Stimulated activated CD8-positive, alpha-beta memory T cell treated with anti-CD3 and anti-CD28 coated beads, Interleukin-15, amount 100 ng/mL, for 24 hours (primary cell): Measurements from ENCODE around the gene SPDYE3.
"Not testable (repeated sequence)": the region's sequence is repeated elsewhere in the genome, so short reads cannot be mapped to it uniquely, and the experiment has no call there.

Experiments
- DNase-seq: peaks from one replicate; pipeline ENCODE4 v3.0.0-alpha.2; 2020; ENCODE audit warnings: low read depth

The SPDYE3 gene

DNA sequence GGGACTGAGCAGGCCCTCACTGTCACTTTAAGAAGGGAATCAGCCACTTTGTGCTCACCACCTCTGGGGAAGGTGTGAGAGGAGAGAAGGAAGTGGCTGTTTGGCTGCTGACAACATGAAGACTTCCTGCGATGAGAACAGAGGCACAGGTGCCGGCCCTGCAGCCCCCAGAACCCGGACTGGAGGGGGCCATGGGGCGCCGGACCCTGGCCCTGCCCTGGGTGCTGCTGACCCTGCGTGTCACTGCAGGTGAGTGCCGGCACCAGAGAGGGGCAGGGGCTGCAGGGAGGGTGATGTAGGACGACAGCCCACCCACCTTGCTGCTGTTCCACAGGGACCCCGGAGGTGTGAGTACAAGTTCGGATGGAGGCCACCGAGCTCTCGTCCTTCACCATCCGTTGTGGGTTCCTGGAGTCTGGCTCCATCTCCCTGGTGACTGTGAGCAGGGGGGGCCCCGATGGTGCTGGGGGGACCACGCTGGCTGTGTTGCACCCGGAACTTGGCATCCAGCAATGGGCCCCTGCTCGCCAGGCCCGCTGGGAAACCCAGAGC is 44.8 kb downstream of the SPDYE3 start:
- not testable (repeated sequence) for DNase-seq

DNA sequence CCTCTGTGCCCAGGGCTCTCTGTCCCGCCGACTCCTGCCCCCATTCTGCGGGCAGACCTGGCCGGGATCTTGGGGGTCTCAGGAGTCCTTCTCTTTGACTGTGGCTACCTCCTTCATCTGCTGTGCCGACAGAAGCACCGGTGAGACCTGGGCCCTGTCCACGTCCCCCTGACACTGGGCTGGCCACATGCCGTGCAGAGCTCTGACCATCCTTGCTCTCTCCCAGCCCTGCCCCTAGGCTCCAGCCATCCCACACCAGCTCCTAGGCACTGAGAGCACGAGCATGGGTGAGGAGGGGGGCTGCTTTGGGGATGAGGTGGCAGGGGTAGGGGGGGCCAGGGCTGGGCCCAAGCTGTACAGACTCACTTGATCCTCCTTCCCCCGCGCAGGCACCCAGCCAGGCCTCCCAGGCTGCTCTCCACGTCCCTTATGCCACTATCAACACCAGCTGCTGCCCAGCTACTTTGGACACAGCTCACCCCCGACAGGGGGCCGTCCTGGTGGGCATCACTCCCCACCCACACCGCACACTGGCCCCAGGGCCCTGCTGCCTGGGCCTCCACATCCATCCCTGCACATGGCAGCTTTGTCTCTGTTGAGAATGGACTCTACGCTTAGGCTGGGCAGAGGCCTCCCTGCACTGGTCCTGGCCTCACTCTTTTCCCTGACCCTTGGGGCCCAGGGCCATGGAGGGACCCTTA is 45.6 kb downstream of the SPDYE3 start:
- no peak for DNase-seq

DNA sequence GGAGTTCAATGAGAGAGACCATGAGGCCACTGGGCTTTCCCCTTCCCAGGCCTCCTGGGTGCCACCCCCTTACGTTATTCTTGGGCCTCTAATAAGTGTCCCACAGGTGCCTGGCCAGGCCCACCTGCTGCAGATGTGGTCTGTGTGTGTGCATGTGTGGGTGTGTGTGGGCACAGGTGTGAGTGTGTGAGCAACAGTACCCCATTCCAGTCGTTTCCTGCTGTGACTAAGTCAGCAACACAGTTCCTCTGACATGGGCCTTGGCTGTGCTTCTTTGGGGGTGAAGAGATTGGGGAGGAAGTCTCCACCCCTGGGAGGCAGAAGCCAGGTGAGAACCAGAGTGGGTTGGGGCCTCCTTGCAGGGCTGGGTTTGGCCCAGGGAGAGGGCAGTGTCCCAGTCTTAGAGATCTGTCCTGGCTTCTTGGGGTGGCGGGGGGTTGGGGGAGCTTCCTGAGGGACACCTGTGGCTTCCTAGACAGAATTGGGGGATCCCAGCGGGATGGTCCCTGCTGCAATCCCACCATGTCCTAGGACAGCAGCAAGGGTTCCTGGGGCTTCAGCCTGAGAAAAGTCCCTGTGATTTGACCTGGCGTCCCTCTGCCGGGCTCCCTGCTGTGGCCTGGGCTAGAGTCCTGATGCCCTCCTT is 46.3 kb downstream of the SPDYE3 start:
- no peak for DNase-seq

DNA sequence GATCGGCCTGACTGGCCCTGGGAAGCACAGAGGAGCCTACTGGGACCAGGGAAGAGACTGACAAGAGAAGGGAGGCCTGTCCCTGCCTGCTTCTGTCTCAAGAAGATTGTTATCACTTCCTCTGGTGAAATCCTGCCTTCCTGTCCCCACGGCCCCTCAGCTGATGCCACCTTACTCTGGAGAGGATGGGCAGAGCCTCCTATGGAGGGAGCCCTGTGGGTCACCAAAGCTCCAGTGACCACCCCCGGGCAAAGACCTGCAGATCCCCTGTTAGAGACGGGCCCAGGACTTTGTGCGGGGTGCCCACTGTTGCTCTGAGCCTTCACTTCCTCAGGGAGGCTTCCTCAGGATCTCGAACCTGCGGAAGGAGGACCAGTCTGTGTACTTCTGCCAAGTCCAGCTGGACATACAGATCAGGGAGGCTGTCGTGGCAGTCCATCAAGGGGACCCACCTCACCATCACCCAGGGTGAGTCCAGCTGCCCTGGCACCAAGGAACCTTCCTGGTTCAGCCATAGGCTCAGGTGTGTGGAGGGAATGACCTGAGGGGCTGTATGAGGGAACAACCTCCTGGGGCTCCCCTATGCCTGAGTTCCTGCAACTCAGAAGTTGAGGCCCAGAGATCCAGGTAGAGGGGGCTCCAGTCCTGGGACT is 49.0 kb downstream of the SPDYE3 start:
- DNase-seq, result no peak

DNA sequence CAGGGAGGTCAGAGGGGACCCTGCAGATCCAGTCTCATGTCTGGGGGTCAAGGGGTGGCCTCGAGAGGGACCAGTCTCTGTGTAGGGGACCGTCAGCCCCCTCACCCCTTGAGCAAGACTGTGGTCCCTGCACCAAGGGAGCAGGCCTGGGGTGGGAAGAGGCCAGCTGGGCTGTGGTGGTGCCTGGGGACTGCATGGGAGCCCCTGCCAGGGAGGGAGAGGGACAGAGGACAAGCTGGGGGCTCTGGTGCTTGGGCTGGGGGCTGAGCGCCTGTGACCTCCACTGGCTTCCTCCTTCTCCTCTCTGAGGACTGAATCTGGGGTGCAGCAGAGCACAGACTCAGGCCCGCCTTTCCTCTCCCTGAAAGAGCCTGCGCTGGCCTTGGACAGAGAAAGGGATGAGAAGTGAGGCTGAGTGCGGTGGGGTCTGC is 49.6 kb downstream of the SPDYE3 start:
- no peak for DNase-seq

DNA sequence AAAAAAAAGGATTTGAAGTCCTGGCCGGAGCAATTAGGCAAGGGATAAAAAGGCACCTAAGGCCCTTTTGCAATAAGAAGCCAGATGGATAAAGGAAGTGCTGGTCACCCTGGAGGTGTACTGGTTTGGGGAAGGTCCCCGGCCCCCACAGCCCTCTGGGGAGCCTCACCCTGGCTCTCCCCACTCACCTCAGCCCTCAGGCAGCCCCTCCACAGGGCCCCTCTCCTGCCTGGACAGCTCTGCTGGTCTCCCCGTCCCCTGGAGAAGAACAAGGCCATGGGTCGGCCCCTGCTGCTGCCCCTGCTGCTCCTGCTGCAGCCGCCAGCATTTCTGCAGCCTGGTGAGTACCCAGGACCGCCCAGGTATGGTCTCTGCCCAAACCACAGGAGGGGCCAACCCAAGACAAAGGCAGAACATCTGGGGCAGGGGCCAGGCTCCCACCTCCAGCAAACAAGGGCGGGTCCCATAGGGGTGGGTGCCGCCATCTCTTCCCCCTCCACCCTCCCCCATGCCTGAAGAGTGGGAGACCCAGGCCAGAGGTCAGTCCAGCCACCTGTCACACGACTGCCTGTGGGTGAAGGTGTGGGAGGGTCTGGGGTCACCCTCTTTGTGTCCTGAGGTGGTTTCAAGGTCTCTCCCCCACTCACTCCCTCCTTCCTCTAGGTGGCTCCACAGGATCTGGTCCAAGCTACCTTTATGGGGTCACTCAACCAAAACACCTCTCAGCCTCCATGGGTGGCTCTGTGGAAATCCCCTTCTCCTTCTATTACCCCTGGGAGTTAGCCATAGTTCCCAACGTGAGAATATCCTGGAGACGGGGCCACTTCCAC is 50.7 kb downstream of the SPDYE3 start, which contains the start of gene PILRB:
Gene PILRB, plus strand, starts transcription at position 91 of the 830 bp plus-strand sequence. Its CDS starts 186 bp downstream, at position 277.
- no peak for DNase-seq

DNA sequence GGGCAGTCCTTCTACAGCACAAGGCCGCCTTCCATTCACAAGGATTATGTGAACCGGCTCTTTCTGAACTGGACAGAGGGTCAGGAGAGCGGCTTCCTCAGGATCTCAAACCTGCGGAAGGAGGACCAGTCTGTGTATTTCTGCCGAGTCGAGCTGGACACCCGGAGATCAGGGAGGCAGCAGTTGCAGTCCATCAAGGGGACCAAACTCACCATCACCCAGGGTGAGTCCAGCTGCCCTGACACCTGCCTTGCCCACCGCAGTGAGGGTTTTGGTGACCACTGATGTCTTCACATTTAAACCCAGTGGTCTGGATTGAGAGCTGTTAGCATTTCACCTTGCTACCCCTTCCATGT is 51.3 kb downstream of the SPDYE3 start:
- DNase-seq, result no peak

DNA sequence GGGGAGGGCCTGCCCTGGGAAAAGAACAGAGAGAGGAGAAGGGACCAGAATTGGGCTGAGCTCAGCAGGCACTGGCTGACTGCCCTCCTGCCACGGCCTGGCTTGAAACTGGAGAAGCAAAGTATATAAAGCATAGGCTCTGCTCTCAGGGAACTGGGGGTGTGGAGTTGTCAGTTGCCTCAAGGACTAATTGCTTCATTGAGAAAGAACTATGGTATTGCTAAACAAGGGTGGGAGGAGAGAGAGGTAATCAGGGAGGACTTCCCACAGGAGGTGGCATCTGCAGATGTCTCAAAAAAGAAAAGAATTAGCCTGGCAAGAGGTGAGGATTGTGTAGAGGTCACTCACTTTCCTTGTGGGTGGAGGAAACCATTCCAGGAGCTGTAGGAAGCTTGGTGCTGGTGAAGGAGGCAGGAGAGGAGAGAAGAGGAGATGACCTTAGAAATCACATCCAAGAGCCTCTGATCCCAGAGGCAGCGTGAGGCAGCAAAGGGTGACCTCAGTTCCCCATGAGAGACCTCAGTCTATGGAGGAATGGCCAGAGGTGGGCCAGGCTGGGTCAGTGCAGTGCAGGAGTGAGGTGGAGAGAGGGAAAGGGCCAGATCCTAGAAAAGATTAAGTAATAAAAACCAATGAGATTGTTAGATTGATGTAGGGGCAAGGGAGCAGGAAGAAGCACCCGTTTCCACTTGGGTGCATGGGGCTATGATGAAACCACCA is 52.8 kb downstream of the SPDYE3 start:
- DNase-seq, result no peak

DNA sequence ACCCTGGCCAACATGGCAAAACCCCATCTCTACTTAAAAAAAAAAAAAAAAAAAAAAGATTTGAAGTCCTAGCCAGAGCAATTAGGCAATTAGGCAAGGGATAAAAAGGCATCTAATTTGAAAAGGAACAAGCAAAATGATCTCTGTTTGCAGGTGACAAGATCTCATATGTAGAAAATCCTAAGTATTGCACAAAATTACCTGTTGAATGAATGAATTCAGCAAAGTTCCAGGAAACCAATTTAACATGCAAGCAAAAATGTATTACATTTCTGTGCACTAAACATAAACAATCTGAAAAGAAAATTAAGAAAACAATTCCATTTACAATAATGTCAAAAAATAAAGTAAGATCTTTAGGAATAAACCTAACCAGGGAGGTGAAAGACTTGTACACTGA is 55.6 kb downstream of the SPDYE3 start:
- DNase-seq, result no peak

DNA sequence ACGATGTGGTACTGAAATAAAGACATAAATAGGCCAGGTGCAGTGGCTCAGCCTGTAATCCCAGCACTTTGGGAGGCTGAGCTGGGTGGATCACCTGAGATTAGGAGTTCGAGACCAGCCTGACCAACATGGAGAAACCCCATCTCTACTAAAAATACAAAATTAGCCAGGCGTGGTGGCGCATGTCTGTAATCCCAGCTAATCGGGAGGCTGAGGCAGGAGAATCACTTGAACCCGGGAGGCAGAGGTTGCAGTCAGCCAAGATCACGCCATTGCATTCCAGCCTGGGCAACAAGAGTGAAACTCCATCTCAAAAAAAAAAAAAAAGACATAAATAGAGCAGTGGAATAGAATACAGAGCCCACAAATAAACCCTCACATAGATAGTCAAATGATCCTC is 56.3 kb downstream of the SPDYE3 start:
- DNase-seq, result not testable (repeated sequence)

DNA sequence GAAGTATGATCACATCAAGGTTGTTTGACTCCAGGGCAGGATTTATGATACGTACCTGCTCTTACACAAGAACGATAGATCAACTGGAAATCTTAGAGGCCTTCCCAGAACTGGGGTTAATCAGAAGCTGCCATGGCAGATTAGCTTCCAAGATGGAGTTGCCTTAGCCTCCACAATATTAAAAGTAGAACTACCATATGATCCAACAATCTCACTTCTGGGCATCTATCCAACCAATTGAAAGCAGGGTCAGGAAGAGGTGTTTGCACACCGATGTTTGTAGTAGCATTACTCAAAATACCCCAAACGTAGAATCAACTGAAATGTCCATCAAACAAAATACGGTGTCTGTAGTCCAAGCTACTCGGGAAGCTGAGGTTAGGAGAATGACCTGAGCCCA is 57.0 kb downstream of the SPDYE3 start:
- DNase-seq, result no peak

DNA sequence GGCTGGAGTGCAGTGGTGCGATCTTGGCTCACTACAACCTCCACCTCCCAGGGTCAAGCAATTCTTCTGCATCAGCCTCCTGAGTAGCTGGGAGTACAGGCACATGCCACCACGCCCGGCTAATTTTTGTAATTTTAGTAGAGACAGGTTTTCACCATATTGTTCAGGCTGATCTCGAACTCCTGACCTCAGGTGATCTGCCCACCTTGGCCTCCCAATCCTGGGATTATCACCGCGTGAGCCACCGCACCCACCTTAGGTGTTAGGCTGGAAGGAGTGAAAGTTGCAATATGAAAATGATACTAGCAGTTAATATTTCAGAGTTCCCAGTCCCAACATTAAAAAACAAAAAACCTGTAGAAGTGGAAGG is 58.5 kb downstream of the SPDYE3 start:
- not testable (repeated sequence) for DNase-seq

DNA sequence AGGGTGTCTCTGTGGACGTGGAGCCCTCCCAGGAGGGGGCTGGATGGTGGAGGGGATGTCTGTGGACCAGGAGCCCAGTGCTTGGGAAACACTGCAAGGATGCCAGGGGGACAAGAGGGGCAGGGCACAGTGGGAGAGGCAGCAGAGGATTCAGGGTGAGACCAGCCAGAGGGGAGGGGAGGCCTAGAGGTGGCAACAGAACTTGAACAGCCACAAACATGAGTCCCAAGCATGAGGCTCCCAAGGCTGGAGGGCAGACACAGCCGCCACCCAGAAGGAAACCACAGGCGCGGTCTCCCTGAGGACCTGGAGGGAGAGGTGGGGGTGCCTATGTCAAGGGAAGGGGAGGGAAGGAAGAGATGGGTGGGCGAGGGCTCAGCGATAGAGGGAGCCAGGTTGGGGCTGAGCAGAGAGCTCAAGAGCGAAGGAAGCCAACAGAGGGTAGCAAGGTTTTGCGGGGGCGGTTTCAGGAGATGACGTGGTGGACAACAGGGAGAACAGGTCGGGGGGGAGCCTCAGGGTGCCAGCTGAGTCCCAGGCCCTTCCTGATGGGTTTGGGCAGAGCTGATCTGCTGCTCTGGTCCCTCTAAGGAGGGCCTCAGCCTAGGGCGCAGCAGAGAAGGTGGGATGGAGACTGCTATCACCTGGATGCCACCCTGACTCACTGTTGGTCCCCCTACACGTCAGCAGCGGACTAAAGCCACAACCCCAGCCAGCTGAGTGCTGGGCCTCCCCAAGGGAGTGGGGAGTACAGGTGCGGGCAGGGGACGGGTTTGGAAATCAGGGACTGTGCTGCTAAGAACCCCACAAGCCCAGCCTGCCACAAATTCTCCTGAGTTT is 59.1 kb downstream of the SPDYE3 start:
- DNase-seq, result no peak

DNA sequence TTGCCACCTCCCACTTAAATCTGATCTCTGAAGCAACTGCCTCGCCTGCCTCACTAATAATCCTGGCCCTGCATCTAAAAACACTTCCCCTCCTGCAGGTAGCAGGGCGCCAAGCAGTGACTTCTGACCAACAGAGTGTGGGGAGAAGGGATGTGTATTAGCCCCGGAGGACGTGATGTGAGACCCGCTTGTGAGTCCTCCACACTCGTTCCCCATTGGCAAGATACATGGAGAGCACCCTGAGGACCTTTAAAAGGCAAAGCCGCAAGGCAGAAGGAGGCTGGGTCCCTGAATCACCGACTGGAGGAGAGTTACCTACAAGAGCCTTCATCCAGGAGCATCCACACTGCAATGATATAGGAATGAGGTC is 59.7 kb downstream of the SPDYE3 start:
- no peak for DNase-seq

DNA sequence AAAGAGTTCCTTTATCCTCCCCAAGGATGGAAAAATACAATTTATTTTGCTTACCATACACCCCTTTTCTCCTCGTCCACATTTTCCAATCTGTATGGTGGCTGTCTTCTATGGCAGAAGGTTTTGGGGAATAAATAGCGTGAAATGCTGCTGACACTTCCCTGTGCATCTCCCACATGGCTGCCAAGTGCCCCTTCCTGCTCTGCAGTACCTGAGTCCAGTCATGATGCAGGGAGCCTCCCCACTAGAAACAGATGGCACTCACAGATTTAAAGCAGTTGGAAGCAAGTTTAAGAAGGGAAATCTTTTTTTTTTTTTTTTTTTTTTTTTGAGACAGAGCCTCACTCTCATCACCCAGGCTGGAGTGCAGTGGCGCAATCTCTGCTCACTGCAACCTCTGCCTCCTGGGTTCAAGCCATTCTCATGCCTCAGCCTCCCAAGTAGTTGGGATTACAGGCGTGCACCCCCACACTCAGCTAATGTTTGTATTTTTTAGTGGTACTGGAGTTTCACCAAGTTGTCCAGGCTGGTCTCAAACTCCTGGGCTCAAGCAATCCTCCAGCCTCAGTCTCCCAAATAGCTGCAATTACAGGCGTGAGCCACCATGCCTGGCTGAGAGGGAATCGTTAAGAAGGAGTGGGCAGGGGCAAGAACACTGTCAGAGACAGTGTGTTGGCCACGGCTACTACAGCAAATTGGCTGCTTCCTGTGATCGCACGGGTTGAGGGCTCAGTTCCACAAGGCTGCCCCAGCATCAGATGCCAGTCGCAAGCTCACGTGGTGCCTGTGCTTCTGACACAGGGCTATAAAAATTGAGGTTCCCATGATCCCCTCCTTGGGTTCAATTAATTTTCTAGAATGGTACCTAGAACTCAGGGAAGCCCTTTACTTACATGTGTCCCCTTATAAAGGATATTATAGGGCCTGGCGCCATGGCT is 60.4 kb downstream of the SPDYE3 start:
- no peak for DNase-seq

DNA sequence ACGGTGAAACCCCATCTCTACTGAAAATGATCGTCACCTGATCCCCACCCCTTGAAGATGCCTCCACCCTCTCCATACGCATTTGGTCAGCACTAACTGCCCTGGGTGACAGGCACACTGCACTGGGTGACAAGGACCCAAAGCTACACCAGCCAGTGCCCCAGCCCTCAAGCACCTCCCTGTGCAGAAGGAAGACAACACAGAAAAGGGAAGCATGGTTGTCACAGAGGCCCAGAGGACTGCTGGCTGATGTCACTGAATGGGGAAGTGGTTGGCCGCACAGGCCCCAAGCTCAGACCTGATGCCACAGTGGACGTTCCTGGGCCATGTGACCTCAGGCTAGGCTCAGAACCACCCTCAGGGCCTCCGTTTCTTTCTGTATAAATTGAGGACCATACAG is 61.6 kb downstream of the SPDYE3 start:
- no peak for DNase-seq

DNA sequence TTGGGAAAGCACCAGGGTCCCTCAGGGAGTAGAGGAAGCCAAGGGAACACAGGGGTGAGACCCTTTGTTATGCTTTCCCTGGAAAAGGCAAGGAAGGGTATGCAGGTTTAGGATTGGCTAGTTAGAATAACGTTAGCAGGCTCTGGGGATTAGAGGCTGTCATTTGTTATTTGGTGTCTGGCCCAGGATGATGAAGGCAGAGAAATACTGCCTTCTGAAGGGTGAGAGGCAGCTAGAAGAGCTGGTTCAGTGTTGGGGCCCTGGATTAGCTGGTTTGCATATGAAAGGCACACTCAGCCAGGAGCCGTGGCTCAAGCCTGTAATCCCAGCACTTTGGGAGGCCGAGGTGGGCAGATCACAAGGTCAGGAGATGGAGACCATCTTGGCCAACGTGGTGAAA is 62.8 kb downstream of the SPDYE3 start:
- no peak for DNase-seq

DNA sequence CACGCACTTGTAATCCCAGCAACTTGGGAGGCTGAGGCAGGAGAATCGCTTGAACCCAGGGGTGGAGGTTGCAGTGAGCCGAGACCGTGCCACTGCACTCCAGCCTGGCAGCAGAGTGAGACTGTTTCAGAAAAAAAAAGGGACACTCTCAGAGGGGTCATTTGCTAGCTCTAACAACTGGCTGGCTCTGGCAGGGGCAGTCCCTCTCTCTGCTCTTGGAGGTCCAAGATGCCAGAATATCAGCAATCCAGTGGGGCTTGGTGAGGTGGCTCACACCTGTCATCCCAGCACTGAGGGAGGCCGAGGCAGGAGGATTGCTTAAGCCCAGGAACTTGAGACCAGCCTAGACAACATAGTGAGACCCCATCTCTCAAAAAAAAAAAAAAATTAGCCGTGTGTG is 63.2 kb downstream of the SPDYE3 start:
- no peak for DNase-seq

DNA sequence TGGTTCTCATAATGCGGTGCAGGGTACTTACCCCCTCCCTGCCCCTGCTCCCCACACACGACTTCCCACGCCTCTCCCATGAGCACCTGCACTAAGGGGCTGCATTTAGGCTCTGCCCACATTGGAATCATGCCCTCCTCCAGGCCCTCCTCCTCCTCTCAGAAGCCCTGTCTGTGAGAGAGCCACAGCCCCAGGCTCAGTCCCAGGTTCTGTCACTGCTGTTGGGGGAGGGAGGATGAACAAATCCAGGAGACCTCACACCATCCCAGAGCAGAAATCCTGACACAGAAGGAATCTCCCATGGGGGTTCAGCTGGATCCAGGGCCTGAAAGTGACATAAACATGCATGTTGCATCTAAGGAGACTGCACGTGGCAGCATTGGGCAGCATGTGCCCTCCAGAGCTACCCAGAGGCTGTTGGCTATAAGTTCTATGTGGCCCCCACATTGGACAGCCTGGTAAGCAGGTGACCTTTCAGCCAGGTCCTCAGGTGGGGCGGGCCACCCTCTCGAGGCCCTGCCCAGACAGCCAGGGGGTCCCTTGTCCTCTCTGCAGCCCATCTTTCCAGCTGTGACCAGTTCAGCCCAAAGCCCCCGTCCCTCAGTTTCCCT is 64.2 kb downstream of the SPDYE3 start:
- no peak for DNase-seq
